HFF-Myc (cell line): ENCODE results near the gene PEX10.
A peak's percentile ranks its signal among the peaks of the same experiment; 100 is the strongest.

Source experiments
- DNase-seq: peaks from one replicate; pipeline ENCODE4 v3.0.0-alpha.2; 2011; ENCODE audit warnings: low read depth; ENCODE audit errors: extremely low read depth
- H3K4me3 ChIP-seq: replicated peaks from 2 replicates; pipeline ENCODE4 v1.5.1; 2011; ENCODE audit warnings: low read depth, mild to moderate bottlenecking, control low read depth, low read length
- CTCF ChIP-seq: IDR thresholded peaks from 2 replicates; pipeline ENCODE4 v1.5.1; 2012; ENCODE audit warnings: mild to moderate bottlenecking, low read depth, low read length, control low read depth; ENCODE audit errors: missing control alignments

Gene PEX10

GRCh38 chr1:2417833-2418225 is 5.5 kb upstream of the PEX10 start:
- TF ChIP-seq CTCF = no peak
- no peak overlapping the region for H3K4me3 ChIP-seq
- DNase-seq = no peak

- no peak for DNase-seq
- no peak for TF ChIP-seq CTCF
- no peak overlapping the region for H3K4me3 ChIP-seq
Observed at GRCh38 chr1:2417083-2417832, 4.9 kb upstream of the PEX10 start.

DNA sequence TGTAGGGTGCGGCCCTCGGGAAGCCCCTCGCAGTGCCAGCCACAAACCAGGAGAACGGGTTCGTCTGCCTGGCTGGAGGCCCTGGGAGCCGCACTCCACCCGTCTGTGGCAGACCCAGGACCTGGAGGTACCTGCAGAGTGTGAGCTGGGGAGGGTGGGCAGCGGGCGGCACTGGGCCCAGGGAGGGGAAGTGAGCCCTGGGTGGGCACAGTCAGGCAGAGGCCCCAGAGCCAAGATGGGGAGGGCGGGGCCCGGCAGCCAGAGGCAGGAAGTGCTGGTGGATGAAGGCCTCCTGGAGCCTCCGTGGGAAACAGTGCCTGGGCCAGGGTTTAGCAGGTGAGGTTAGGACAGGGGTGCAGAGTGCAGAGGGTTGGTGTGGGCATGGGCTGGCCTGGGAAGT is 4.0 kb upstream of the PEX10 start:
- no peak overlapping the region for H3K4me3 ChIP-seq
- no peak for TF ChIP-seq CTCF
- no peak for DNase-seq

DNA sequence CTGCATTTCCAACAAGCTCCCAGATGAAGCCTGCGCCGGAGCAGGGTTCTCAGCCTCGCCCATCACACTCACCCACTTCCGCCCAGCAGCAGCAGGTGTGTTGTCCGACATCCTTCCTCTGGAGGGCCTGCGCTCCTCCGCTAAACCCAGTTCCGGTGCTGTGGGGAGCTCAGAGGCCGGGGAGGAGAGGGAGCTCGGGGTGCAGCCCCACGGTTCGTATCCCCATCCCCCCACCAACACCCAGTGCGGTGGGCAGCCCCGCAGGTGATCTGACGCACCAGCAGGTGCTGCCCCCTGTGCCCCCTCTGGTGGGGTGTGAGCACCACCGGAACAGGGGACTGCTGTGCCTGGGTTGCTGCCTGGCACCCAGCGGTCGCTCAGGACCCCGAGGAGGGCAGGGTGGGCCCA is 3.4 kb upstream of the PEX10 start:
- no peak for TF ChIP-seq CTCF
- H3K4me3 ChIP-seq = no peak overlapping the region
- no peak for DNase-seq

- no peak for TF ChIP-seq CTCF
- DNase-seq = no peak
- H3K4me3 ChIP-seq = no peak overlapping the region
Observed at GRCh38 chr1:2415337-2415736, 3.0 kb upstream of the PEX10 start.

GRCh38 chr1:2414297-2414958 is 2.1 kb upstream of the PEX10 start:
- H3K4me3 ChIP-seq = peak overlapping the region; percentile 2; the same call in 1 of the 2 replicates
- no peak for DNase-seq
- TF ChIP-seq CTCF = peak; percentile 88
